GM18951 (cell line): Measurements from ENCODE around the gene SLC34A3.

ENCODE experiments used
- POLR2A ChIP-seq: IDR thresholded peaks from 4 replicates; pipeline ENCODE4 v1.6.1; 2011; ENCODE audit warnings: mild to moderate bottlenecking; ENCODE audit not compliant: insufficient read length, insufficient read depth; ENCODE audit errors: extremely low read depth
- in situ Hi-C: fragments of 300-500 bp; cut with MboI; formaldehyde crosslinking; loops from one replicate; pipeline ENCODE4 v1.12.0; 2022; ENCODE audit warnings: low sequenced_read_pairs, mixed read lengths, inconsistent platforms; ENCODE audit not compliant: unreplicated experiment

The SLC34A3 gene

DNA sequence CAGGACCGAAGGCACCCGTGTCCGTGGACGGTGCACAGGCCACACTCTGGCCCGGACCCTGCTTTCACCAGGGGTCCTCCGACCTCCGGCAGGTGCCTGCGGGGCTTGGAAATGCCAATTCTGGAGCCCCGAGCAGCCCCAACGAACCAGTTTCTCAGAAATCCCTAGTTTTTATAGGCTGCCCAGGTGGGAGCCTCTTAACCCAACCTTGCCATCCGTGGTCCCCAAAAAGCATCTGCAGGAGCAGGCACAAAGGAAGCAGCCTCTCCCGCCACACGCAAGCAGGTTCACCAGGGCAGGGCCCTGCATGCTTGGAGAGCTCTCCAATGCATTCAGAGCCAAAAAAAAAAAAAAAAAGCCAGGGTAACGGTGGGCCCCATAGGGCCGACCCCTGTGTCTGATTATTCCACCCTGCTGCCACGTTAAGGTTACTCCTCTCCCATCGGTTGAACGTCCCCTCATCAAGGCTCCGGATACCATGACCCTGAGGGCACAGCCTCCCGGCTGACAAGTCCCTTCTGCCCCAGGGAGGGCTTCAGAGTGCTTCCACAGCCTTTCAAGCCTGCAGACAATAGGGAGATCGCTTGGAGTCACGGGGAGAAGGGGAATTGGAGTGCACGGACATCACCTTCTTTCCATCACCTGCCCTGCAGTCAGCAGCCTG is 29.4 kb upstream of the SLC34A3 start:
- TF ChIP-seq POLR2A, result no peak
- in situ Hi-C loops, result no loop called here

DNA sequence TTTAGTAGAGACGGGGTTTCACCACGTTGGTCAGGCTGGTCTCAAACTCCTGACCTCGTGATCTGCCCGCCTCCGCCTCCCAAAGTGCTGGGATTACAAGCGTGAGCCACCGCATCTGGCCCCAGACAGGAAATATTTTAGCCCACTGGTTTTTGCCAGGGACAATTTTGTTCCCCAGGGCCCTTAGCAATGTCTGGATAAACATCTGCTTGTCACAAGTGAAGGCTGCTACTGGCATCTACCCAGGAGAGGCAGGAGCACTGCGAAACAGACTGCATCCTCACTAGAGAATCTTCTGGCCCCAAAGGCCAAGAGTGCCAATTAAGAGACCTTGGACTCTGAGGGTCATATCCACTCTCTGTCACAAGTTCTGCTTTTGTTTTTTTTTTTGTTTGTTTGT is 27.7 kb upstream of the SLC34A3 start:
- no peak for TF ChIP-seq POLR2A
- in situ Hi-C loops, result no loop called here

DNA sequence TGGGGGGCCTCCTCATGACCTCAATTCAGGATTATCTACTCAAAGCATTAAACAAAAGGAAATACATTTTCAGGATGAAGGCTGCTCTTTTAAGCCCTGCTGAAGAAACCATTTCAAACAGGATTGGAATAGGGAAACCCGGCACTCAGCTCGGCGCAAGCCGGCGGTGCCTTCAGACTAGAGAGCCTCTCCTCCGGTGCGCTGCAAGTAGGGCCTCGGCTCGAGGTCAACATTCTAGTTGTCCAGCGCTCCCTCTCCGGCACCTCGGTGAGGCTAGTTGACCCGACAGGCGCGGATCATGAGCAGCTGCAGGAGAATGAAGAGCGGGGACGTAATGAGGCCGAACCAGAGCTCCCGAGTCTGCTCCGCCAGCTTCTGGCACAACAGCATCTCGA is 26.0 kb upstream of the SLC34A3 start:
- TF ChIP-seq POLR2A, result no peak
- in situ Hi-C loops, result no loop called here

GRCh38 chr9:137205126-137206069 is 25.3 kb upstream of the SLC34A3 start, which contains the start of the genes NDOR1 and TMEM203:
Gene NDOR1, plus strand, starts transcription at chr9:137205700. Its CDS starts 78 bp downstream, at chr9:137205778.
Gene TMEM203, minus strand, starts transcription at chr9:137205648. Its CDS starts 234 bp downstream, at chr9:137205414.
- in situ Hi-C loops, result no loop called here
- TF ChIP-seq POLR2A, result peak; percentile 93

DNA sequence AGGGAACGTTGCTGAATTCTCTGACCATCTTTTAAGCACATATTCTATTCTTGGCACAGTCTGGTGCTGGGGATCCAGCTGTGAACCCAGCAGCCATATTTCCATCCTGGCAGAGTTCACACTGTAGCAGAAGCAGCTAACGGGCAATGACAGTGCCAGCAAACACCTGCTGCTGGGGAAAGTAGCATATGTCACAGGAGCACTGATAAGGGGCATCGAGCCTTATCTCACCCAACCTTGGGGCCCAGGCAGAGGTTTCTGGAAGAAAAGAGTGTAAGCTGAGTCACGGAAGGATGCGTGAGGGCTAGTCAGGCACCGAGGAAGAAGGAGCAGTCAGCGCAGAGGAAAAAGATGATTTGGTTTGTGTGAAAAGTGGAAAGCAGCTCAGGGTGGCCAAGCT is 24.1 kb upstream of the SLC34A3 start:
- TF ChIP-seq POLR2A, result no peak

DNA sequence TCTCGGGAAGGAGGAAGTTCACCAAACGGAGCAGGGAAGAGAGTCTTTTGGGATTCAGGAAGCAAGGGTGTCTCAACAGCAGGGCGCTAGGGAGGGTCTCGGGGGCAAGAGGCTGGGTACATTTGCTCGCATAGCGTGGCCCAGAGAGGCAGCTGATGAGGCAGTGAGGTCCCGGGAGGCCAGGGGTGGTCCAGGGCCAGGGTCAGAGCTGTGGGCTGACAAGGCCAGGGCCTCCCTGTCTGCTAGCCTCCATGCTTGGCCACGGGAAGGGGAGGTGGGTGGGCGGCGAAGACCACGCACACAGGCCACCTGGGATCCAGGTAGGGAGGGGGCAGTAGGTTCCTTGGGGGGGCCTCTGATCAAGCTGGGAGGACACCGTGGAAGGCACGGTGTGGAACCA is 19.2 kb upstream of the SLC34A3 start:
- TF ChIP-seq POLR2A, result no peak
- in situ Hi-C loops, result no loop called here

More for the DNA sequence above, 24.1 kb upstream of the SLC34A3 start:
- in situ Hi-C loops, result no loop called here

DNA sequence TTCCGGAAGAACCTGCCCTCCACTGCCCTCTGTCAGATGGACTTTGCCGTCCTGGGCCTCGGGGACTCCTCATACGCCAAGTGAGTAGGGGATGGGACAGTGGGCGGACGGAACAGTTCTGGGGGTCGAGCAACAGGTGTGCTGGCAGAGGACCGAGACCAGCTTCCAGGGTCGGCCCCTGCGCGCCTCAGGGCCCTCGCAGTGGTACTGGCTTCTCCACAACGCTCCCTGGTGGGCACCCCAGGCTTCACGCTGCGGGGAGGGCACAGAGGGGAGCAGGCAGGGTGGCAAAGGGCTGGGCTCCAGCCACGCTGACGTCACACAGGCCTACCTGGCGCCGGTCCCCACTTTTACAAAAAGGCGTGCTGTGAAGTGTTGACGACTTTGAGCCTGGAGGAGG is 18.2 kb upstream of the SLC34A3 start:
- no peak for TF ChIP-seq POLR2A
- in situ Hi-C loops, result no loop called here

- in situ Hi-C loops, result no loop called here
These were observed 17.3 kb upstream of the SLC34A3 start for GRCh38 chr9:137213160-137214060.

DNA sequence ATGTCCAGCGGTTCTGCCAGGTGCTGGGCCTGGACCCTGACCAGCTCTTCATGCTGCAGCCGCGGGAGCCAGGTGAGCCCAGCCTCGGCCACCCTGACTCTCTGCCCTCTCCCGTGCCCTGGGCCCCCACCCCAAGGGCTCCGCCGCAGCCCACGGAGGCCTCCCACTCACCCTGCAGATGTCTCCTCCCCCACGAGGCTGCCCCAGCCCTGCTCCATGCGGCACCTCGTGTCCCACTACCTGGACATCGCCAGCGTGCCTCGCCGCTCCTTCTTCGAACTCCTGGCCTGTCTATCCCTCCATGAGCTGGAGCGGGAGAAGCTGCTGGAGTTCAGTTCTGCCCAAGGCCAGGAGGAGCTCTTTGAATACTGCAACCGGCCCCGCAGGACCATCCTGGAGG is 16.1 kb upstream of the SLC34A3 start:
- no peak for TF ChIP-seq POLR2A
- in situ Hi-C loops, result no loop called here

More at GRCh38 chr9:137213160-137214060, 17.3 kb upstream of the SLC34A3 start:
- no peak for TF ChIP-seq POLR2A

DNA sequence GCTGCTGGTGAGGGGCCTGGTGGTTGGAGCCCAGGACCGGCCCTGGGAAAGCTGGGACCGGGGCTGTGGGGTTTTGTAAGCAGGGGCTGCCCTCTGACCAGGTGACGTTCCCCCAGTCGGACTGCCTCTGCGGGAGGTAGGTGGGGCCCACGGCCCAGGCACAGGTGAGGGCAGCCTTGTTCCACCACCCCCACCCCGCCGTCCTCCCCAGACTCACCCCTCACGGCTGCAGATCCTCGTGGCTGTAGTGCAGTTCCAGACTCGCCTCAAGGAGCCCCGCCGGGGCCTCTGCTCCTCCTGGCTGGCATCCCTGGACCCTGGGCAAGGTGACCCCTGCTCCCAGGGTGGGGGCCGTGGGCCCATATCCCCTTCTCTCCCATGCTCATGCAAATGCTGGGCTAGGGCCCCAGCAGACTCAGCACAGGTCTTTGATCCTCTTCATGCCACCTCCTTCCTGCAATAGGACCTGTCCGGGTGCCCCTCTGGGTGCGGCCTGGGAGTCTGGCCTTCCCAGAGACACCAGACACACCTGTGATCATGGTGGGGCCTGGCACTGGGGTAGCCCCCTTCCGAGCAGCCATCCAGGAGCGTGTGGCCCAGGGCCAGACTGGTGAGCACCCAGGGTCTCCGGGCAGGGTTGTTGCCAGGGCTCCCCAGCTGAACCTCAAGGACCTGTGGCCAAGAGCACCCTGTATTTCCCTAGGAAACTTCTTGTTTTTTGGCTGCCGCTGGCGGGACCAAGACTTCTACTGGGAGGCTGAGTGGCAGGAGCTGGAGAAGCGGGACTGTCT is 15.3 kb upstream of the SLC34A3 start:
- in situ Hi-C loops, result no loop called here
- no peak for TF ChIP-seq POLR2A

DNA sequence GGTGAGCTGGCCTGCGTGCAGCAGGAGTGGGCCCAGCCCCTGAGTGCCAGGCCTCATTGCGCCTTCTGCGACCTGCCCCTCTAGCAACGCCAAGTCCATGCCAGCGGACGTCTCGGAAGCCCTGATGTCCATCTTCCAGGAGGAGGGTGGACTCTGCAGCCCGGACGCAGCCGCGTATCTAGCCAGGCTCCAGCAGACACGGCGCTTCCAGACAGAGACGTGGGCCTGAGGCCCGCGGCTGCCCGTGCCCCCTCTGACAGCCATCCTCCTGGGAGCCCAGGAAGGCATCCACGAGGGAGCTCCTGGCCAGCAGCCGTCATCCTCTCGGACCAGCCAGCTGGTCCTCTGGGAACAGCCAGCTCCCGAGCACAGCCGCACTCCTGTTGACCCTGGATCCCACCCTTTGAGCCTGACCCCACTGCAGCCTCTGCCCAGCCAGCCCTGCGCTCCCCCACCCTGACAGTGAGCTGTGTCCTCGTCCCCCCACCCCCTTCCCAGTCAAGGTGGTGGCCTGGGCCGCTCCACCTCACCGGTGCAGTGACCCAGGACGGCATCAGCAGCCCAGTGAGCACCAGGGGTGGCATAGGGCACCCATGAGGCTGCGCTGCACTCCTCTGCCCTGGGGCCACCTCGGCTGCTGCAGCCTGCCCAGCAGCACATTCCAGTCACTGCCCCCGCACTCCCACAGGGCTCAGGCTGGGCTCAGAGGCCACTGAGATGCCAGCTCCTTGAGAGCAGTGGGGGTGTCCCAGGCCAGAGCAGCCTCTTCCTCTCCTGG is 14.3 kb upstream of the SLC34A3 start:
- no peak for TF ChIP-seq POLR2A
- in situ Hi-C loops, result no loop called here
